GM21381 (cell line): ENCODE results near the gene DPP6.
"Not testable (repeated sequence)": the region's sequence is repeated elsewhere in the genome, so short reads cannot be mapped to it uniquely, and the experiment has no call there.

Experiments used
- ATAC-seq: cut with Tn5 transposase; IDR thresholded peaks from one replicate; pipeline ENCODE4 v1.9.1; 2021; ENCODE audit warnings: mild to moderate bottlenecking, moderate library complexity; ENCODE audit not compliant: unreplicated experiment

DPP6 gene

GRCh38 chr7:154148791-154149516 is 96.8 kb downstream of the DPP6 start:
- ATAC-seq = not testable (repeated sequence)

GRCh38 chr7:154150656-154151055 is 98.5 kb downstream of the DPP6 start:
- not testable (repeated sequence) for ATAC-seq

GRCh38 chr7:154151306-154151705 is 99.1 kb downstream of the DPP6 start:
- not testable (repeated sequence) for ATAC-seq

- not testable (repeated sequence) for ATAC-seq
Observed at GRCh38 chr7:154155928-154156327, 103.7 kb downstream of the DPP6 start.

DNA sequence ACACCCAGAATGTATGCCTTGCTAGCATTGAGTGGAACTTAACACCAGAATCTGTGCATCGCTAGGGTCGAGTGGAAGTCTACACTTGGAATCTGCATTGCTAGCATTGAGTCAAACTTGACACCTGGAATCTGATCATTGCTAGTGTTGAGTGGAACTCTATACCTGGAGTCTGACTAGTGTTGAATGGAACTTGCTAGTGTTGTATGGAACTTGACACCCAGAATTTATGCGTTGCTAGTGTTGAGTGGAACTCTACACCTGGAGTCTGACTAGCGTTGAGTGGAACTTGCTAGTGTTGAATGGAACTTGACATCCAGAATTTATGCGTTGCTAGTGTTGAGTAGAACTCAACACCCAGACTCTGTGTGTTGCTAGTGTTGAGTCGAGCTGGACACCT is 110.7 kb downstream of the DPP6 start:
- ATAC-seq = not testable (repeated sequence)

- not testable (repeated sequence) for ATAC-seq
Observed at GRCh38 chr7:154163642-154164041, 111.4 kb downstream of the DPP6 start.

GRCh38 chr7:154167051-154167450 is 114.9 kb downstream of the DPP6 start:
- no peak for ATAC-seq

DNA sequence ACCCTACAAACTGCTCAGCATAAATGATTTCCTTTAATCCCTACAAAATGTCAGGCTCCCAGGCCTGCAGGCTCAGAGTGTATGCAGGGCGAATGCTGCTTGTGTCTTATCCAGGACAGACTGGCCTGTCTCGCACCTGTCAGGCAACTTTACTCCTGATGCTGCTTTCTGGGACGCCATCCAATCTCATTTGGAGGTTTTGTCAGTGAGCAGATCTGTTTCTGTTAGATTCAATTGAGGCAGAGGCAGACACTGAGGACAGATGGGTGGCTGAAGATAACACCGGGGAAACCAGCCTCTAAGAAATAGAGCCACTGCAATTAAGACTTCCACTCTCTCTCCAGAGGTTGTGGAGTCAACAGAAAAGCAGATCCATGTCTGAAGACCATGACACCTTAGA is 115.6 kb downstream of the DPP6 start:
- ATAC-seq = no peak

DNA sequence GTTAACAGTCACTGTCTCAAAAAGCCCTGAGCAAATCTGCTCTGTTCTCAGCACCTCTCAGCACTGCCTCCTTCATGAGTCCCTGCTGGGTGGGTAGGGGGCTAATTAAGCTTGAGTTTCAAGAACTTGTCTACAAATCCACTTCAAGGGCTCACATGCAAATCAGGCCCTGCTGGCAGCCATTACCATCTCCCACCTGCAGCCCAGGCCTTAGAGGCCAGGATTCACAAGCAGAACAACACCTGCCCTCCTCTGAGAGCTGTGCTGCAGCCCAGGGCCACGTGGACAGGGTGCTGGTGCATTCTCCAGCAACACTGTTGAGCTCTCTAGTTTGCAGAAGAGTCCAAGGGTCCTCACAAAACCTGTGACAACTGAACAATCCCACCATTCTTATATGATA is 119.2 kb downstream of the DPP6 start:
- ATAC-seq = no peak

GRCh38 chr7:154172236-154172635 is 120.0 kb downstream of the DPP6 start:
- no peak for ATAC-seq

DNA sequence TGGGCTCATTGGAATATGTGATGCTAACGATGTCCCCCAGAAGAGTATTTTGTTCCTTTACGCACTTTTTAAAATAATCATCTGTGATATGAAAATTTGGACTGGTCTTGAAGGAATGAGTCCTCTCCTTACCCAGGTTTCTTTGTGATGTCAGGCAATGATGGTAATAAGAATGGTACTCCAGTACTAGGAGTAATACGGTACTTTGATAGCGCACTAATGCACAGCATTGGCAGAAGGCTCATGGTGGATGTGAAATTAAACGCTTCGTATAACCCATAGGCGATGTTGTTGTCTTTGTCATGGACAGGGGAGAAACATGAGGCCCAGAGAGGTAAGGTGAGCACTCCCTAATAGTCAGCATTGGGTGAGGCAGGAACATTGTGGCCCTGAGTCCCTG is 125.4 kb downstream of the DPP6 start:
- ATAC-seq = no peak

DNA sequence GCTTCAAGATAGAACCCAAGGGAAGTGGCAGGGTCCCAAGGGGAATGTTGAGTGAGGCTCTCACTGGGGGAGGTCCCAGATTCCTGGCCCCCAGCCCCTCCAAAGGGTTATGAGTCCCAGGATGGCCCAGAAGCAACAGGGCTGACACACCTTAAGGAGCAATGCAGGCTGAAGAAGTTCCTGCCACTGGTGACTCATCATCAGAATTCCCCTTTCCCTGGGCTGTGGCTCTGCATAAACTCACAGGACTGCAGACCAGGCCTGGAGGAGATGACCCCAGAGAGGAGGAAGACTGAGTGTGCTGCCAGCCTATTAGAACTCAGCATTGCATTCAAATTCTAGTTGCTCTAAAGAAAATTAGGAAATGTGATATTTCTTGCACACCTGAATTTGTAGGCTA is 126.7 kb downstream of the DPP6 start:
- ATAC-seq = no peak

GRCh38 chr7:154183482-154183881 is 131.3 kb downstream of the DPP6 start:
- ATAC-seq = no peak

DNA sequence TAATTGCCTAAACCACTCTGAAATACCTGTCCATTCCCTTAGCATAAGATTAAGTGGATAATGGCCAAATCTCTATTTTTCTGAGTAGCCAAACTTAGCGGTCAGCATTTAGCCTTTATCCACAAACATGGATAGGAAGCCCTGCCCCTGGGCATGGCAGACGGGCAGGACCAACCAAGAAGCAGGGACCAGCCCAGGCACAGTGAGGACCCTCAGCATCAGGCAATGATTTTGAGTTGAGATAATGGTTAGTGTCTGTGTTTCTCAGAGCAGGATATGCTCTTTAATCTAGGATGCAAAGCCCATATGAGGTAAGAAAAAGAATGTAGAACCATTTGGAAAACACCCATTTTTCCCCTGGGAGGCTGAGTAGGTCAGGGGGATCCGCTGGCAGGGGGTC is 131.7 kb downstream of the DPP6 start:
- no peak for ATAC-seq

GRCh38 chr7:154186811-154187210 is 134.6 kb downstream of the DPP6 start:
- ATAC-seq = no peak

DNA sequence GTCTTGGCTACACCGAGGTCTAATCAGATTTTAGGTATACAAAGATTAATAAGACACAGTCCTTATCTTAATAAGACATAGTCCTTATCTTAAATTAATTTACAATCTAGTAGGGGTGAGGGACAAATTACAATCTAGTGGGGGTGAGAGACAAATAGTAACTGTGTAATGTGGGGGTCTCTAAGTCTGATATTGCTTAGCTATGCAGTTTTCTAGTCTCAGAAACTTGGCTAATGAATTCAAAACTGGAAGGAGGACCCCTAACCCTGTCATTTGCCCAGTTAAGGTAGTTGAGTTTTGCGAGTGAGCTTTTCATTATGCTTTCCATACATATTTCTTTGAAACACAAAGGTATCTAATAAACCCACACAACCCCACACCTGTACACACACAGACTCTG is 136.1 kb downstream of the DPP6 start:
- no peak for ATAC-seq

- ATAC-seq = no peak
Observed at GRCh38 chr7:154195266-154195665, 143.1 kb downstream of the DPP6 start.

GRCh38 chr7:154198481-154198880 is 146.3 kb downstream of the DPP6 start:
- ATAC-seq = no peak

DNA sequence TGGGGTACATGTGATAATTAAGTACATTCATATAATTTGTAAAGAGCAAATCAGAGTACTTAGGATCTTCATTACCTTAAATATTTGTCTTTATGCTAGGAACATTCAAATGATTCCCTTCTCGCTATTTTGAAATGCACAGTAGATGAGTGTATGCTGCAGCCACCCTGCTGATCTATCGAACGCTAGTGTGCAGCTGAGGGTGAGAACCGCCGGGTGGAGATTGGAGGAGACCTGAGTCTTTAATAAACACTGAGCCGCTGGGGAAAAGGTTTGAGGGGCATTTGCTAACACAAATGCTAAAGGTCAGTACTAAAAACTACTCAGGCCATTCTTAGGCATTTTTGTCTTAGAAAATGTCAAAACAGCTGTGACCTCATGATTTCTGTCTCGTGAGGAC is 148.0 kb downstream of the DPP6 start:
- ATAC-seq = no peak

DNA sequence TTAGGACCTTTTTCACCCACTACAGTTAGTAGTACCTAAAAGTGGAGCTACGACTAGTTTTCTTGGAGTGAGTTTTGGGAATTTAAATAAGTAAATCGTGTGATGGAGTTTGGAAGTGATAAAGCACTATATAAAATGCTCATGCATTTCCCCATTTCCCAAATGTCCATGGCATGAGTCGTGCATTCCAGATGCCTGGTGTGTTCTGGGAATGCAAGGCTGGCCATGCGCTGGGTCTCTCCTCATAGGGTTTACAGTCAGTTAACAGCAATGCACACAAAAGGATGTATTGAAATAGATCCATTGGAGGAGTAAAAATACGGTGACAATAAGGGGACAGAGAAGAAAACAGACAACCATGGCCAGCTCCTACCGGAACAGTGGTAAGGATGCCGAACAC is 149.8 kb downstream of the DPP6 start:
- ATAC-seq = no peak

DNA sequence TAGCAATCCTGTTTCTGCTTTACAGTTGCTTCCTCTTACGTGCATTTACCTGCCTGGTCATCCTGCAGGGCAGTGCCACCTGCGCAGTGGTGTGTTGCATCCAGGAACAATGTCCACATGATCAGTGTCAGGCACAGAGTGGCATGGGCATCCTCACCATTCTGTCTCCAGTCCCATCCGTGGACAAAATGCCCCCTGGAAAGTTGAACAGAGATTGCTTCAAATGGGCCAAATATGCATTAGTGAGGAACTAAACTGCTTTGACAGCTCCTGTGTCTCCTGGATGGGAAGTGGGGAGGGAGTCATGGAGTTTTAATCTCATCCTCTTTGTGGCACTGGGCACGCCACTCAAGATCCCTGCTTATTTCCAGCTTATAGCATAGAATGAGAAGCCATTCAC is 151.8 kb downstream of the DPP6 start:
- ATAC-seq = no peak

DNA sequence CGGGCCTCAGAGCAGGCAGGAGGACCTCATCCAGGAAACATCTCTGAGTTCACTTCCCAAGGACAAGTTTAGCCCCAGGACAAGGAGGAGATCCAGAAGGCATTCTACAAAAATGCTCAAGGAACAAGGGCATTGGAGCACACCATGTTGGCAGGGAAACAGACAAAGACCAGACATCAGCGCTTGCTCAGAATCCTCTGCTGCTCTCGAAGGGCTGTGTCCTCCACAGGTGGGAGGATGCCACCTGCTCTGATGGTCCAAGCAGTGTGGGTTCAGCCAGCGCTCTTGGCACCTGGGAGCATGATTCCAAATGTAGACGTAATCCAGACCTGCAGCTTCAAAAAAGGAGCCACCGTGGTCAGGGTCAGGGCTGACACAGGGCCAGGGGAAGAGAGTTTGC is 160.7 kb downstream of the DPP6 start:
- no peak for ATAC-seq

- no peak for ATAC-seq
Observed at GRCh38 chr7:154217688-154218340, 165.6 kb downstream of the DPP6 start.
